ENCODE measurements around the gene ANKRD39. TPM values are rescaled to one million over a fixed set of nuclear protein-coding genes. Genes with fewer than 3 reads are reported as not detected.

ANKRD39 gene
- total and polyA plus RNA-seq, 2 donors (not counting 1 experiment from before 2014, with no cell fraction given), result 5.3 to 5.8 TPM

DNA sequence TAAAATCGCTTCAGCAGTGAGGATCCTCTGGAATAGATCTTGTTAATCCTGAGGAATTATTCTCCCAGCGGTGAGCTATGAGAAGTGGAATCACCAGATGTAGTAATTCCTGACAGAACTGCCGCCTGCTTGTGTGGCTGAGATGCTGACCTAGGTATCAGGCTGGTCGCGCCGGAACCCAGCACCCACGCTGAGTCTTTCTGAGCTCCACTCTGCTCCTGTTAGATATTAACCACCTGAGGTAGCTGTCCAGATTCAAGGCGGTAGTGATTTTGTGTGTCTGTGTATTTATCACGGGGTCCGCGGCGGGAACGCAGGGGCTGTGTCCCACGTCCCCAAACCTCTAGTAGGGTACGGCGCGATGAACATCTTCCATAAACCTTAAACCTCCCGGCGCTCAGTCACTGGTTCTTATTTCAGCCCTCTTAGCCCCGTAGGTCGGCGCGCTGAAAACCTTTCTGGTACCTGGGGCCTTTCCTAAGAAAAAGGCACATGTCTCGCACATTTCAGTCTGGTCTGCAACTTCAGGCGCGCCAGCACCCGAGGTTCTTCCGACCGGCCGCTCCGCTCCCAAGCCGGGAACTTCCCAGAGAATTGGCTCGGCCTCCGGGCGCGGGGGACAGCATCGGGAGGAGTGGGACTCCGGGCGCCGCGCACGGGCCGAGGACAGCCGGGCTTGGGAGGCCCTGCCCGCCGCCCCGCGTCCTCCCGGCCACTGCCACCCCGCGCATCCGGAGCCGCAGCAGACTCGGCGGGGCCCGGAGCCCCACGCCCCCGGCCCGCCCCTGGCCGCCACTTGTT, 42.3 kb downstream of the ANKRD39 start:
- Histone ChIP-seq H2AFZ (ENCODE audit: low read length) (peak overlapping the region; percentile 70), H4K20me1 (ENCODE audit: control insufficient read depth, extremely low read depth, insufficient read depth, low read length) (no peaks in the 10 kb centered on the region), H3K9ac (ENCODE audit: insufficient read depth, low read length) (peak overlapping the region; percentile 26), H3K36me3 (ENCODE audit: control insufficient read depth, insufficient read depth, low read length) (no peaks in the 10 kb centered on the region), H3K4me1 (ENCODE audit: control insufficient read depth, extremely low read depth, insufficient read depth, low read length) (peaks cover 7% of the 10 kb centered on the region), H3K4me2 (ENCODE audit: extremely low read depth, insufficient read depth, low read length) (peak overlapping the region; percentile 84), H3K9me3 (ENCODE audit: control insufficient read depth, insufficient read depth, low read depth, low read length) (no peaks in the 10 kb centered on the region), H3K27me3 (ENCODE audit: control insufficient read depth, insufficient read depth, low read length) (no peaks in the 10 kb centered on the region), H3K27ac (ENCODE audit: insufficient read depth, low read length) (peak overlapping the region; percentile 36), H3K4me3 (replicated peaks in 1 of 4; ENCODE audit: control extremely low read depth in 1 of 4, insufficient read depth in 1 of 4, low read depth in 3 of 4, low read length in 4 of 4) (peak overlapping the region; percentile 51 to 69 (median 61)), H3K79me2 (ENCODE audit: control insufficient read depth, insufficient read depth, low read length) (peaks cover 3% of the 10 kb centered on the region)
- peak; percentile 57 to 67 for DNase-seq (ENCODE audit: low read depth in 2 of 2)
- TF ChIP-seq CTCF (conservative IDR thresholded peaks at IDR 0.05 in 1 of 2, IDR thresholded peaks at IDR 0.05 in 1 of 2; ENCODE audit: low read depth in 1 of 2, low read length in 2 of 2) (no peak), EZH2 (IDR thresholded peaks at IDR 0.05; ENCODE audit: low read length, missing control alignments) (no peak)

GRCh38 chr2:96813656-96814055, 44.2 kb downstream of the ANKRD39 start:
- Histone ChIP-seq H3K9me3 (ENCODE audit: control insufficient read depth, insufficient read depth, low read depth, low read length) (no peaks in the 10 kb centered on the region), H4K20me1 (ENCODE audit: control insufficient read depth, extremely low read depth, insufficient read depth, low read length) (no peaks in the 10 kb centered on the region), H3K36me3 (ENCODE audit: control insufficient read depth, insufficient read depth, low read length) (no peaks in the 10 kb centered on the region), H3K4me1 (ENCODE audit: control insufficient read depth, extremely low read depth, insufficient read depth, low read length) (peaks cover 7% of the 10 kb centered on the region), H3K27ac (ENCODE audit: insufficient read depth, low read length) (no peak overlapping the region), H3K4me2 (ENCODE audit: extremely low read depth, insufficient read depth, low read length) (no peak overlapping the region), H3K9ac (ENCODE audit: insufficient read depth, low read length) (no peak overlapping the region), H3K79me2 (ENCODE audit: control insufficient read depth, insufficient read depth, low read length) (peaks cover 3% of the 10 kb centered on the region), H2AFZ (ENCODE audit: low read length) (no peak overlapping the region), H3K27me3 (ENCODE audit: control insufficient read depth, insufficient read depth, low read length) (no peaks in the 10 kb centered on the region), H3K4me3 (replicated peaks in 1 of 4; ENCODE audit: control extremely low read depth in 1 of 4, insufficient read depth in 1 of 4, low read depth in 3 of 4, low read length in 4 of 4) (no peak overlapping the region)
- TF ChIP-seq EZH2 (IDR thresholded peaks at IDR 0.05; ENCODE audit: low read length, missing control alignments) (no peak), CTCF (conservative IDR thresholded peaks at IDR 0.05 in 1 of 2, IDR thresholded peaks at IDR 0.05 in 1 of 2; ENCODE audit: low read depth in 1 of 2, low read length in 2 of 2) (no peak)
- no peak for DNase-seq (ENCODE audit: low read depth in 2 of 2)

- H2AFZ ChIP-seq (ENCODE audit: low read length), result no peak overlapping the region
- peak; percentile 18 to 67 for DNase-seq (ENCODE audit: low read depth in 2 of 2)
- H3K4me2 ChIP-seq (ENCODE audit: extremely low read depth, insufficient read depth, low read length), result no peak overlapping the region
- no peak overlapping the region for H3K27ac ChIP-seq (ENCODE audit: insufficient read depth, low read length)
- no peaks in the 10 kb centered on the region for H3K9me3 ChIP-seq (ENCODE audit: control insufficient read depth, insufficient read depth, low read depth, low read length)
- no peaks in the 10 kb centered on the region for H4K20me1 ChIP-seq (ENCODE audit: control insufficient read depth, extremely low read depth, insufficient read depth, low read length)
- TF ChIP-seq CTCF (conservative IDR thresholded peaks at IDR 0.05 in 1 of 2, IDR thresholded peaks at IDR 0.05 in 1 of 2; ENCODE audit: low read depth in 1 of 2, low read length in 2 of 2), result no peak
- TF ChIP-seq EZH2 (IDR thresholded peaks at IDR 0.05; ENCODE audit: low read length, missing control alignments), result no peak
- no peaks in the 10 kb centered on the region for H3K27me3 ChIP-seq (ENCODE audit: control insufficient read depth, insufficient read depth, low read length)
- H3K4me1 ChIP-seq (ENCODE audit: control insufficient read depth, extremely low read depth, insufficient read depth, low read length), result peaks cover 2% of the 10 kb centered on the region
- no peaks in the 10 kb centered on the region for H3K36me3 ChIP-seq (ENCODE audit: control insufficient read depth, insufficient read depth, low read length)
- no peaks in the 10 kb centered on the region for H3K79me2 ChIP-seq (ENCODE audit: control insufficient read depth, insufficient read depth, low read length)
- no peak overlapping the region for H3K4me3 ChIP-seq (replicated peaks in 1 of 4; ENCODE audit: control extremely low read depth in 1 of 4, insufficient read depth in 1 of 4, low read depth in 3 of 4, low read length in 4 of 4)
- H3K9ac ChIP-seq (ENCODE audit: insufficient read depth, low read length), result no peak overlapping the region
Measured at GRCh38 chr2:96811917-96812316, 45.9 kb downstream of the ANKRD39 start.

Measured in fibroblast of lung (primary cell).